Ishikawa (cell line): Measurements from ENCODE around the gene HHIP.

Experiments used
- CREB1 ChIP-seq: IDR thresholded peaks from 2 replicates; pipeline ENCODE4 v1.6.1; 2012; ENCODE audit warnings: low read depth
- EP300 ChIP-seq: IDR thresholded peaks from 2 replicates; pipeline ENCODE4 v1.6.1; 2012; ENCODE audit warnings: borderline replicate concordance
- TEAD4 ChIP-seq: IDR thresholded peaks from 2 replicates; pipeline ENCODE4 v1.6.1; 2012

DNA sequence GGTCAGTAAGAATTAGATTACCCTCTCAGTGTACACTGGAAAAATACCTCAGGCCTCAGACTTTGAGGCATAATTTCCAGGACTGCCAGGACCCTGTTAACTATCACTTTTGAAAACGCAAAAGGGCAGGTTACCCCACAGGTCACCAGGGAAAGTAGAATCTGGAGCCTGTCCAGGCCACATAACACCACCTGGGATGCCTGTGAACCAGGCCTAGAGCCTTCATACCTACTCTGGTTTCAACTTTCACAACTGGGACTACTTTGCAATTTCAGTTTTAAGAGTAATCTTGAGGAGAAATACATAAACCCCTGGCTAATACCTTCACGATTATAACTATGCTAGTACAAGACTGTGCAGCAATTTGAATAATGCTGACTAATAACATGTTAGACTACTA, 132.4 kb downstream of the HHIP start:
- TF ChIP-seq TEAD4: no peak
- no peak for TF ChIP-seq EP300
- no peak for TF ChIP-seq CREB1
